MCF 10A (cell line): ENCODE data around the gene UMODL1. TPM values are rescaled to one million over a fixed set of nuclear protein-coding genes. Genes with fewer than 3 reads are reported as not detected.

ENCODE experiments used
- BruUV-seq: library from RNA; stranded (reverse); fragments of 400-500 nt; replicated peaks from 2 replicates; lab custom pipeline; 2021; lab: Mats Ljungman, UMichigan
- CTCF ChIA-PET: fragments of 300-600 bp; sonication (Branson Sonifier 250); formaldehyde crosslinking; extraction: SDS; loops from one replicate; lab custom pipeline; 2021; ENCODE audit warnings: antibody characterized with exemption, inconsistent platforms; lab: Yijun Ruan, JAX
- POLR2A ChIA-PET: fragments of 300-600, 350-650 bp; sonication (Branson Sonifier 250); formaldehyde crosslinking; extraction: SDS; loops from one replicate; lab custom pipeline; 2020; ENCODE audit warnings: antibody characterized with exemption, inconsistent platforms; lab: Yijun Ruan, JAX
- DNase-seq: peaks from one replicate; pipeline ENCODE4 v3.0.0-alpha.2; 2018; ENCODE audit not compliant: unreplicated experiment
- H3K27ac Mint-ChIP-seq: one replicate; pipeline ENCODE4 v1.8.0; 2022; ENCODE audit warnings: mild to moderate bottlenecking, low read depth, mixed read lengths; ENCODE audit not compliant: unreplicated experiment
- H3K27me3 Mint-ChIP-seq: one replicate; pipeline ENCODE4 v1.8.0; 2022; ENCODE audit warnings: mixed read lengths; ENCODE audit not compliant: insufficient read depth, unreplicated experiment
- H3K36me3 Mint-ChIP-seq: one replicate; pipeline ENCODE4 v1.8.0; 2022; ENCODE audit warnings: mild to moderate bottlenecking, moderate library complexity, mixed read lengths; ENCODE audit not compliant: insufficient read depth, unreplicated experiment
- H3K4me1 Mint-ChIP-seq: one replicate; pipeline ENCODE4 v1.8.0; 2022; ENCODE audit warnings: mixed read lengths; ENCODE audit not compliant: insufficient read depth, unreplicated experiment
- H3K4me3 Mint-ChIP-seq: one replicate; pipeline ENCODE4 v1.8.0; 2022; ENCODE audit warnings: mild to moderate bottlenecking, moderate library complexity, mixed read lengths; ENCODE audit not compliant: unreplicated experiment
- H3K9me3 Mint-ChIP-seq: one replicate; pipeline ENCODE4 v1.8.0; 2022; ENCODE audit warnings: mixed read lengths; ENCODE audit not compliant: unreplicated experiment
- intact Hi-C: fragments of 100-400 bp; cut with micrococcal nuclease; formaldehyde crosslinking; loops from 2 replicates; pipeline ENCODE4 v1.14.1; 2022
- total RNA-seq: library from RNA; stranded (reverse); gene quantifications from 2 replicates; pipeline ENCODE4 v1.2.3, GENCODE V29; 2022
- TF ChIP-seq, protein P1 (sequence below): fragments of 200-600 bp; IDR thresholded peaks from one replicate; pipeline ENCODE4 v1.8.0; 2022; ENCODE audit warnings: antibody characterized with exemption, mild to moderate bottlenecking; ENCODE audit not compliant: unreplicated experiment

Gene UMODL1
- total RNA-seq, 1 experiment from 2014 or later = not detected

DNA sequence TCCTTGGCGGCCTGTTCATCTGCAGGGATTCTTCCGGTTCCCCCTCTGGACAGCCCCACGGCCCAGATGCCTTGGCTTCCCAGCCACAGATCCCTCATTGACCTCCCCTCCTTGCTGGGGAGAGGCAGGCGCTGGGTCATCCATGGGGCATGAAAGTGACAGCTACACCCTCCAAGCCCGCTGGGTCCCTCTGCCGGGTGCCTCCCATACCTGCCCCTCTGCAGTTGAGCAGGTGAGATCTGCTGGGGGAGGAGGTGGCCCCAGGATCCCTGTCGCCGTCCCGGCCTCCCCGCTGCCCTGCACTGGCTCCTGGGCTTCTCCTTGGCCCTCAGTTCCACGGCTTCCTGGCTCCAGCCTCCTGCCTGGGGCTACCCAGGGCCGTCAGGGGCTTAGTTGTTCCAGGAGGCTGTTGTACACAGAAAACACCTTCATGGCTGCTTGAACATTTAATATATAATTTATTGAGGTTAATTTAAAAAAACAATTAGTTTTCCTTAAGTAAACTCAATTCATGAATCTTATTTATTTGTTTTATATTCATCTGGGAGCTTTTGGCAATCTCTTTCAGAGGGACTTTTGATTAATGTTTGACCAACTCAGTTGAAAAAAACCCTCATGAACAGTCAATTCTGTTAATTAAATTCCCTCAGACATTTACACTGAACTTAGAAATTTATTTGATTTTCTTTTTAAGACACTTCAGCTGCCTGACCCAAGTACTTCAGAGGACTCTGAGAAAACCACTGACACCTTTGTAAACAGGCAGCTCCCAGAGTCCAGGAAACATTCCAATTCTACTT, 80.2 kb downstream of the UMODL1 start:
- intact Hi-C loops = no loop called here
- Mint-ChIP-seq H3K27me3 (peaks cover 7% of the 10 kb centered on the region), H3K4me3 (no peak overlapping the region), H3K36me3 (no peaks in the 10 kb centered on the region), H3K4me1 (no peaks in the 10 kb centered on the region), H3K9me3 (no peaks in the 10 kb centered on the region), H3K27ac (no peak overlapping the region)
- no TSS peak for BruUV-seq
- TF ChIP-seq, protein P1, sequence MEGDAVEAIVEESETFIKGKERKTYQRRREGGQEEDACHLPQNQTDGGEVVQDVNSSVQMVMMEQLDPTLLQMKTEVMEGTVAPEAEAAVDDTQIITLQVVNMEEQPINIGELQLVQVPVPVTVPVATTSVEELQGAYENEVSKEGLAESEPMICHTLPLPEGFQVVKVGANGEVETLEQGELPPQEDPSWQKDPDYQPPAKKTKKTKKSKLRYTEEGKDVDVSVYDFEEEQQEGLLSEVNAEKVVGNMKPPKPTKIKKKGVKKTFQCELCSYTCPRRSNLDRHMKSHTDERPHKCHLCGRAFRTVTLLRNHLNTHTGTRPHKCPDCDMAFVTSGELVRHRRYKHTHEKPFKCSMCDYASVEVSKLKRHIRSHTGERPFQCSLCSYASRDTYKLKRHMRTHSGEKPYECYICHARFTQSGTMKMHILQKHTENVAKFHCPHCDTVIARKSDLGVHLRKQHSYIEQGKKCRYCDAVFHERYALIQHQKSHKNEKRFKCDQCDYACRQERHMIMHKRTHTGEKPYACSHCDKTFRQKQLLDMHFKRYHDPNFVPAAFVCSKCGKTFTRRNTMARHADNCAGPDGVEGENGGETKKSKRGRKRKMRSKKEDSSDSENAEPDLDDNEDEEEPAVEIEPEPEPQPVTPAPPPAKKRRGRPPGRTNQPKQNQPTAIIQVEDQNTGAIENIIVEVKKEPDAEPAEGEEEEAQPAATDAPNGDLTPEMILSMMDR = no peak
- POLR2A ChIA-PET = no interaction called here
- CTCF ChIA-PET = interaction anchor here (0.8 to 1.5 kb wide), 3 partner anchors 34 to 159 kb away, joined by 3 to 4 read pairs (median 4); no protein-coding TSS in a partner anchor
- DNase-seq = no peak

DNA sequence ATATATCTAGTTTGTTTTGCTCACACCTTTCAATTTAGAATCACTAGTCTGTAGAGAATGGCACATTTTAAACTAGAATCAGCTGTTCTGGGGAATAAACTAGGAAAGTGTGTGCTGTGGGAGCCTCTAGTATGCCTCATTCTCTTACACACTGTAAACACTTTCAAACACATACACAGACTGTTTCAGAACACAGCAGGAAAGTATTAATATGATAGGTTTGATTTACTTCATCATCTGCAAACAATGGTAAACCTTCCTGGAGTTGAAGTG, 80.8 kb downstream of the UMODL1 start:
- intact Hi-C loops = no loop called here
- H3K9me3 Mint-ChIP-seq = no peaks in the 10 kb centered on the region
- peaks cover 7% of the 10 kb centered on the region for H3K27me3 Mint-ChIP-seq
- no peak for DNase-seq
- TF ChIP-seq, protein P1 = no peak
- H3K36me3 Mint-ChIP-seq = no peaks in the 10 kb centered on the region
- H3K27ac Mint-ChIP-seq = no peak overlapping the region
- BruUV-seq = no TSS peak
- H3K4me3 Mint-ChIP-seq = no peak overlapping the region
- CTCF ChIA-PET = interaction anchor here (1.0 to 1.5 kb wide), 3 partner anchors 107 to 227 kb away, joined by 4 read pairs; no protein-coding TSS in a partner anchor
- H3K4me1 Mint-ChIP-seq = no peaks in the 10 kb centered on the region
- POLR2A ChIA-PET = no interaction called here

- ChIA-PET CTCF (interaction anchor here (0.6 to 4.2 kb wide), 5 partner anchors 8 to 334 kb away, joined by 3 to 25 read pairs (median 3); no protein-coding TSS in a partner anchor), POLR2A (no interaction called here)
- Mint-ChIP-seq H3K4me3 (no peak overlapping the region), H3K36me3 (no peaks in the 10 kb centered on the region), H3K4me1 (no peaks in the 10 kb centered on the region), H3K27me3 (no peaks in the 10 kb centered on the region), H3K9me3 (no peaks in the 10 kb centered on the region), H3K27ac (no peak overlapping the region)
- TF ChIP-seq, protein P1 = no peak
- intact Hi-C loops = no loop called here
- DNase-seq = no peak
- no TSS peak for BruUV-seq
Measured at GRCh38 chr21:42153046-42153686, 82.0 kb downstream of the UMODL1 start.

DNA sequence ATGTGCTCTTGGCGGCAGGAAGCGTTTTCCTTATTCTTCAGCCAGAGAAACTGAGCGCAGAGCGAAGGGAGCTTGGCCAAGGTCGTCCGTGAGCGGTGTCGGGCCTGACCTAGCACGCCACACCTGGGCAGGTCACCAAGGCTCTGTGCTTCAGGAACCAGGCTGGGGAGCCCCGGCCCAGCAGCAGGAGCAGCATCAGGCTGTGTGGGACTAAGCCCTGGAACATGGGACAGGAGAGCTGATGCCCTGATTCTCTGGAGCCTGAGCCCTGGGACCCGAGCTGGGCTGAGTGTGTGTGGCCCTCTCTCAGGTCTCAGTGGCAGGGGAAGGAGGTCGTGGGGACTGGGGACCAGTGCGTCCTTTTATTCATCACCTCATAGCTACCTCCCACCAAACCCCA, 82.6 kb downstream of the UMODL1 start:
- ChIA-PET CTCF (interaction anchor here (0.6 to 4.2 kb wide), 2 partner anchors 8 to 109 kb away, joined by 3 to 25 read pairs; no protein-coding TSS in a partner anchor), POLR2A (no interaction called here)
- no peaks in the 10 kb centered on the region for H3K4me1 Mint-ChIP-seq
- no peak for DNase-seq
- BruUV-seq = no TSS peak
- TF ChIP-seq, protein P1 = no peak
- no peak overlapping the region for H3K4me3 Mint-ChIP-seq
- intact Hi-C loops = no loop called here
- no peaks in the 10 kb centered on the region for H3K36me3 Mint-ChIP-seq
- no peaks in the 10 kb centered on the region for H3K27me3 Mint-ChIP-seq
- no peak overlapping the region for H3K27ac Mint-ChIP-seq
- H3K9me3 Mint-ChIP-seq = no peaks in the 10 kb centered on the region
